ENCODE data around the gene HM13. TPM values are rescaled to one million over a fixed set of nuclear protein-coding genes. Genes with fewer than 3 reads are reported as not detected.

HM13 gene
- total RNA-seq, 4 donors from 2014 or later, result 54.8 to 86.7 (median 75.8) TPM

- H3K4me3 ChIP-seq, result no peak overlapping the region
- H3K27ac ChIP-seq, result peak overlapping the region in 2 of 4 donors; percentile 77 to 86
- H3K36me3 ChIP-seq, result no peaks in the 10 kb centered on the region
These were observed 40.2 kb upstream of the HM13 start for GRCh38 chr20:31474097-31474436.

DNA sequence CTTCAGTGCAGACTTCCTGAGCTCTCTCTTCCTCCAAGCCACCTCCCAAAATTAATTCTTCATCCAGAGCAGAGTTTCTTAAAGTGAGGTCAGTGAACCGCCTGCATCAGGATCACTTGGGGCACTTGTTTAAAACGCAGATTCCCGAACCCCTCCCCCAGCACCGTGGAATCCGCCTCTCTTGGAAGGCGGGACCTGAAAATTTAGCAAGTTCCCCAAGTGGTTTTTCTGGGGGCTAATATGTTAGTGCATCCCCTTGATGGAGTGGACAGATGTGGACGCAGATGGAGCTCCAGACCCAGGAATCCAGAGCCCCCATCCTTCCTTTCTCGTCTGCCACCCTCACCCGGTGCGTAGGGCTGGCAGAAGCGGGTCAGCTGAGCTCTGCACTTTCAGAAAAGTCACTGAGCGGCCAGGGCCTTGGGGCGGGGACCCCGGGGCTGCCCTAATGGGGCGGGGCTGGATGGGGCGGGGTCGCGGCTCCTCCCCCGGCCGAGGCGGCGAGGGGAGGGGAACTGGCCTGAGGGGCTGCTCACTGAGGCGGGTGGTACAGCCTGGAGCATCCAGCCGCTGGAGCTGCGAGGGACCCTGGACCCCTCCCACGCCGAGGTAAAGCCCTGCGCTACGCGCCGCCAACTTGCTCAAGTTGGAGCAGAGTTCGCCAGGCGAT is 39.3 kb upstream of the HM13 start, which contains the start of the genes DEFB124 and REM1:
DEFB124 (minus strand) TSS at position 370 of the 670 bp plus-strand sequence. CDS start 2,114 bp downstream, outside the sequence.
REM1 (plus strand) TSS at position 531 of the 670 bp plus-strand sequence. CDS start 1,158 bp downstream, outside the sequence.
- Histone ChIP-seq H3K4me3 (peak within 1 kb of the TSS; percentile 39 to 68 (median 48)), H3K9me3 (no peaks in the 10 kb centered on the region), H3K36me3 (no peaks in the 10 kb centered on the region), H3K27me3 (peaks cover 0 to 15% of the 10 kb centered on the region in 2 donors), H3K4me1 (peaks cover 0 to 51% (median 8%) of the 10 kb centered on the region in 4 donors), H3K27ac (peak within 1 kb of the TSS; percentile 15 to 86 (median 69))
- TF ChIP-seq POLR2A (IDR thresholded peaks at IDR 0.05) (peak in 1 of 2 donors; percentile 47), EP300 (IDR thresholded peaks at IDR 0.05) (peak; percentile 25 to 47)
- TF ChIP-seq, protein P1, sequence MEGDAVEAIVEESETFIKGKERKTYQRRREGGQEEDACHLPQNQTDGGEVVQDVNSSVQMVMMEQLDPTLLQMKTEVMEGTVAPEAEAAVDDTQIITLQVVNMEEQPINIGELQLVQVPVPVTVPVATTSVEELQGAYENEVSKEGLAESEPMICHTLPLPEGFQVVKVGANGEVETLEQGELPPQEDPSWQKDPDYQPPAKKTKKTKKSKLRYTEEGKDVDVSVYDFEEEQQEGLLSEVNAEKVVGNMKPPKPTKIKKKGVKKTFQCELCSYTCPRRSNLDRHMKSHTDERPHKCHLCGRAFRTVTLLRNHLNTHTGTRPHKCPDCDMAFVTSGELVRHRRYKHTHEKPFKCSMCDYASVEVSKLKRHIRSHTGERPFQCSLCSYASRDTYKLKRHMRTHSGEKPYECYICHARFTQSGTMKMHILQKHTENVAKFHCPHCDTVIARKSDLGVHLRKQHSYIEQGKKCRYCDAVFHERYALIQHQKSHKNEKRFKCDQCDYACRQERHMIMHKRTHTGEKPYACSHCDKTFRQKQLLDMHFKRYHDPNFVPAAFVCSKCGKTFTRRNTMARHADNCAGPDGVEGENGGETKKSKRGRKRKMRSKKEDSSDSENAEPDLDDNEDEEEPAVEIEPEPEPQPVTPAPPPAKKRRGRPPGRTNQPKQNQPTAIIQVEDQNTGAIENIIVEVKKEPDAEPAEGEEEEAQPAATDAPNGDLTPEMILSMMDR (IDR thresholded peaks at IDR 0.05), result no peak
- no peak for DNase-seq (ENCODE audit: low spot score in 2 of 2)
- 5 to 7% methylated on average over 15 to 29 of the region's 33 CpGs for WGBS, 2 donors

More at GRCh38 chr20:31474097-31474436, 40.2 kb upstream of the HM13 start:
- 59 to 61% methylated on average over 2 of the region's 2 CpGs for WGBS, 2 donors
- H3K9me3 ChIP-seq, result no peaks in the 10 kb centered on the region
- H3K27me3 ChIP-seq, result peaks cover 0 to 15% of the 10 kb centered on the region in 2 donors
- no peak for DNase-seq (ENCODE audit: low spot score in 2 of 2)
- TF ChIP-seq EP300 (IDR thresholded peaks at IDR 0.05) (no peak), POLR2A (IDR thresholded peaks at IDR 0.05) (no peak)
- TF ChIP-seq, protein P1 (IDR thresholded peaks at IDR 0.05), result no peak
- peaks cover 0 to 51% (median 8%) of the 10 kb centered on the region in 4 donors for H3K4me1 ChIP-seq

DNA sequence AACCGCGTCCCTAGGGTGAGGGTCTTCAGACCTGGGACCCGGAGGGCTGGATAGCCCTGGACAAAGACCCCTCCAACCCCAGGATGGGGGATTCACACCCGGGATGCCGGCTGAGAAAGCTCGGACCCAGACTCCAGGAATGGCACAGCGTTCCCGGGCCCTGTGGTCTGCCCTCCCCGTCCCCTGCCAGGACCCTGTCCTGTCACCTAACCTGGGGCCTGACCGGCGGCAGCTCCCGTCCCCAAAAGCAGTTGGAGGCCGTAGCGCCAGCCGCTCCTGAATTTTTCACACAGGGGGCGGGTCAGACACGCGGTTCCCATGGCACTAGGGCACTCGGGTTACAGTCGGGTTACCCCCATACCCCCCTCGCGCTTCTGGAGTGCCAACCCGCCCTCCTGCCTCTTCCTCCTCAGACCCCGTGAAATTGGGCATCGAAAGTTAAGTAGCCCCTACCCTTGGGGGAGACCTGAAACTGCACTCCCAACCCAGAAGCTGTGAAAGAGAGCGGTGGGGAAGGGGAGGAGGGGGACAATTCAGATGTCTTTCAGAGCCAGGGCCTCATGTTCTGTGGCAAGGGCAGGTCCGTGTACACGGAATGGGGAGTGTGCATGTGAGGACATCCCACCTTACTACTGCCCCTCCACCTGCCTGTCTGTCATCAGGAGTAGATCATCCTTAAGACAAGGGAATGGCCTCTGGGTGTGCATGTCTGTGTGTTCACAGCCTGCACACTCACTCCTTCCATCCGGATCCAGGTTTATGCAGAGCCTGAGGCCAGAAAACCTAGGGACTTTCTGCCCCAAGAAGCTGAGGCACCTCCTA is 38.6 kb upstream of the HM13 start:
- DNase-seq (ENCODE audit: low spot score in 2 of 2), result no peak
- TF ChIP-seq POLR2A (IDR thresholded peaks at IDR 0.05), result no peak
- TF ChIP-seq EP300 (IDR thresholded peaks at IDR 0.05), result no peak
- TF ChIP-seq, protein P1 (IDR thresholded peaks at IDR 0.05), result no peak
- WGBS, 2 donors, result 3% methylated on average over 20 to 28 of the region's 29 CpGs

DNA sequence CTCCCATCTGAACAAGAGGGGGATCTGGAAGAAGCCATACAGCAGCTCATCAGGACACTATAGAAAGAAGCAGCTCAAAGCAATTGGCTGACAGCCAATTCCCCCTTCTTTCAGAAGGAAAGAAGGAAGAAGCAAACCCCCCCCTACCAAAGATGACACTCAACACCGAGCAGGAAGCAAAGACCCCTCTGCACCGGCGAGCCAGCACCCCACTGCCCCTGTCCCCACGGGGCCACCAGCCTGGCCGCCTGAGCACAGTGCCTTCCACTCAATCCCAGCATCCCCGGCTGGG is 38.0 kb upstream of the HM13 start:
- Histone ChIP-seq H3K27me3 (peaks cover 0 to 15% of the 10 kb centered on the region in 2 donors), H3K27ac (peak overlapping the region in 2 of 4 donors; percentile 77 to 86), H3K9me3 (no peaks in the 10 kb centered on the region), H3K4me1 (peaks cover 0 to 51% (median 8%) of the 10 kb centered on the region in 4 donors), H3K36me3 (no peaks in the 10 kb centered on the region), H3K4me3 (peak overlapping the region in 2 of 4 donors; percentile 52 to 68)
- WGBS, 2 donors, result 36 to 54% methylated on average over 6 of the region's 6 CpGs
- no peak for DNase-seq (ENCODE audit: low spot score in 2 of 2)
- TF ChIP-seq EP300 (IDR thresholded peaks at IDR 0.05), result no peak
- TF ChIP-seq POLR2A (IDR thresholded peaks at IDR 0.05), result no peak
- TF ChIP-seq, protein P1 (IDR thresholded peaks at IDR 0.05), result no peak

More for the DNA sequence above, 38.6 kb upstream of the HM13 start:
- Histone ChIP-seq H3K27ac (peak overlapping the region; percentile 15 to 86 (median 69)), H3K4me1 (peaks cover 0 to 51% (median 8%) of the 10 kb centered on the region in 4 donors), H3K9me3 (no peaks in the 10 kb centered on the region), H3K4me3 (peak overlapping the region; percentile 39 to 68 (median 48)), H3K27me3 (peaks cover 0 to 15% of the 10 kb centered on the region in 2 donors), H3K36me3 (no peaks in the 10 kb centered on the region)
